ENCODE data around the gene NIN.

Gene NIN

GRCh38 chr14:50756300-50756699, 74.7 kb downstream of the NIN start:
- Histone ChIP-seq H3K4me3 (no peak overlapping the region), H3K36me3 (peaks cover 19 to 43% (median 28%) of the 10 kb centered on the region in 3 donors), H3K27ac (no peak overlapping the region), H3K4me1 (peaks cover 0 to 65% (median 11%) of the 10 kb centered on the region in 4 donors), H3K27me3 (no peaks in the 10 kb centered on the region), H3K9me3 (no peaks in the 10 kb centered on the region)
- intact Hi-C loops (cut with DNase I; ENCODE audit: low total_unique reads): loop anchor here (5.0 kb wide), 1 partner anchor 89 kb away; the partner anchor contains the start of gene SAV1
- DNase-seq: no peak
- TF ChIP-seq, protein P1, sequence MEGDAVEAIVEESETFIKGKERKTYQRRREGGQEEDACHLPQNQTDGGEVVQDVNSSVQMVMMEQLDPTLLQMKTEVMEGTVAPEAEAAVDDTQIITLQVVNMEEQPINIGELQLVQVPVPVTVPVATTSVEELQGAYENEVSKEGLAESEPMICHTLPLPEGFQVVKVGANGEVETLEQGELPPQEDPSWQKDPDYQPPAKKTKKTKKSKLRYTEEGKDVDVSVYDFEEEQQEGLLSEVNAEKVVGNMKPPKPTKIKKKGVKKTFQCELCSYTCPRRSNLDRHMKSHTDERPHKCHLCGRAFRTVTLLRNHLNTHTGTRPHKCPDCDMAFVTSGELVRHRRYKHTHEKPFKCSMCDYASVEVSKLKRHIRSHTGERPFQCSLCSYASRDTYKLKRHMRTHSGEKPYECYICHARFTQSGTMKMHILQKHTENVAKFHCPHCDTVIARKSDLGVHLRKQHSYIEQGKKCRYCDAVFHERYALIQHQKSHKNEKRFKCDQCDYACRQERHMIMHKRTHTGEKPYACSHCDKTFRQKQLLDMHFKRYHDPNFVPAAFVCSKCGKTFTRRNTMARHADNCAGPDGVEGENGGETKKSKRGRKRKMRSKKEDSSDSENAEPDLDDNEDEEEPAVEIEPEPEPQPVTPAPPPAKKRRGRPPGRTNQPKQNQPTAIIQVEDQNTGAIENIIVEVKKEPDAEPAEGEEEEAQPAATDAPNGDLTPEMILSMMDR (IDR thresholded peaks at IDR 0.05): no peak

DNA sequence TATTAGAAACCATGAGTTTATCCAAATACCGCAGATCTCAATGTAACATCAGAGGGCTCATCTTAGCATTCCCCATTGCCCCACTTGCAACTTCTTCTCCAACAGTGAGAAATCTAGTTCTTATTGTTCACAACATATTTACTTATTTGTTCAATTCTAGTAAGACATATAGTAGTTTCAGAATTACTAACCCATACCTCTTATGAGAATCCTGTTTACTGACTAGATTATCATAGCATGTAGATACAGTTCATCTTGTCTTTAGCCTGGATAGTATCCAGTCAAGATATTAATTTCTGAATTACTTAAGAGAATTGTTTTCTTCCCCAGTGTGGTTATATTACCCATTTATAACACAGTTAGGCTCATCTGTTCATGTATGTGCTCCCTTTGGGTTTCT, 80.6 kb downstream of the NIN start:
- TF ChIP-seq, protein P1 (IDR thresholded peaks at IDR 0.05): no peak
- intact Hi-C loops (cut with DNase I; ENCODE audit: low total_unique reads): no loop called here
- Histone ChIP-seq H3K36me3 (peaks cover 30 to 76% (median 70%) of the 10 kb centered on the region in 3 donors), H3K9me3 (no peaks in the 10 kb centered on the region), H3K4me3 (no peak overlapping the region), H3K4me1 (peaks cover 0 to 14% (median 0%) of the 10 kb centered on the region in 4 donors), H3K27me3 (no peaks in the 10 kb centered on the region), H3K27ac (no peak overlapping the region)
- no peak for DNase-seq

DNA sequence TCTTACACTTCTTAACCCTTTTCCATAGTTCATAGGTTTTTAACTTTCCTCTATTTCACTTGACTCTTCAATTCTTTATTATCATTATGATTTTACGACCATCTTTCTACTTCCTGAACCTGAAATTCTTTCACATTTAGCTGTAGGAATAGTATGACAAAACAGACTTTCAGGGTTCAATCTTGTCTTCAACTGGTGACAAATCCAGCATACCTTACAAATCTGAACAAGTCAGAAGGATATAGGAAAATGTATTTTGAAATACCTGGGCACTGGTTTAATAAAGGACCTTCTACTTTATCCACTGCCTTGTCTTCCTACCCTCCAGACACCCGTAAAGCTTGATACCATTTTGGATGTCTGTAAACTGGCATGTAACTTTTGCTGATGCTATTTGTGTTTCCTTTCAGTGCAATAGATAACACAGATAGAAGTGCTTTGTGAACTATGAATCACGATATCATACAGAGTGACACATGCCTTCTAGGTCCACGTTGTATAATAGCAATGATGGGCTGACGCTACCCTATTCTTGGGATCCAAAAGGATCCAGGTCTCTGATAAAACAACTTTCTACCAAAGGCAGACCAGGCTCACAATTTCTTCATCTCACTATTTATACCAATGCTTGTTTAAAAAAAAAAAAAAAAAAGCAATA, 85.4 kb downstream of the NIN start:
- TF ChIP-seq, protein P1 (IDR thresholded peaks at IDR 0.05): no peak
- H3K4me1 ChIP-seq: peaks cover 0 to 11% (median 3%) of the 10 kb centered on the region in 4 donors
- peaks cover 25 to 76% (median 55%) of the 10 kb centered on the region in 3 donors for H3K36me3 ChIP-seq
- H3K4me3 ChIP-seq: no peak overlapping the region
- no peaks in the 10 kb centered on the region for H3K9me3 ChIP-seq
- no peak overlapping the region for H3K27ac ChIP-seq
- intact Hi-C loops (cut with DNase I; ENCODE audit: low total_unique reads): no loop called here
- no peaks in the 10 kb centered on the region for H3K27me3 ChIP-seq
- no peak for DNase-seq

DNA sequence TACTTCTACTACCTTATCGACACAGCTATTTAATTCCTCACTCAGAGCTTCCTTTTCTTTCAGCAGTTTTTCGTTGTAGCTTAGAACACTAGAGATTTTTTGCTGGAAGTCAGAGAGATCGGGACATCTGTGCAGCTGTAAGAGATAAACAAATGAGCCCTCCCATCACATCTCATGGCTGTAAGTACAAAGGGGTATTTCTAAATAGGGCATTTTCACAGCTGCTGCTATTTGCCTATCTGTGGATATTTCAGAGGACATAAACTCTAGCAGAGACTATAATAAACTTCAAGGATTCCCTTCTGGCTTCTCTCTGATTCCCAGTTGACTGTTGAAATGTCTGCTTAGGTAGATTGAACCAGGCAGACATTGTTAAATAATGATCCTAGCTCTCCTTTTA, 86.7 kb downstream of the NIN start:
- intact Hi-C loops (cut with DNase I; ENCODE audit: low total_unique reads): no loop called here
- Histone ChIP-seq H3K4me3 (no peak overlapping the region), H3K36me3 (peaks cover 25 to 64% (median 42%) of the 10 kb centered on the region in 3 donors), H3K27me3 (no peaks in the 10 kb centered on the region), H3K9me3 (no peaks in the 10 kb centered on the region), H3K27ac (no peak overlapping the region), H3K4me1 (peaks cover 0 to 24% (median 4%) of the 10 kb centered on the region in 4 donors)
- TF ChIP-seq, protein P1 (IDR thresholded peaks at IDR 0.05): no peak
- no peak for DNase-seq

DNA sequence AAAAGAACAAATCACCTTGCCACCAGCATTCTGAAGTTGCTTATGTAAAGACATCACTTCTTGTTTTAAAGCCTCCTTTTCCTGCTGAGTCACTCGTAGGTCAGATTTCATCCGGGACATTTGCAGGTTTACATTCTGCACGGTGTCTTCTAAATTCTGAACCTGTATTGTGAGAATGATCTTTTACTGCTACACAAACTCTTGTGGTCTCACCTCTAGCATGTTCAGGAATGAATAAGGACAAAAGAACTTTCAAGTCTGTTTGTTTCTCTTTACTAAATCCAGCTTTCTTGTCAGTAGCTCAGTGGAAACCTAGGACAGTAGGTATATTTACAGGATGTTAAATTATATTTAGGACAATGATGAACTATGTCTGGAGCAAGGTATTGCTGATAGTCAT, 89.4 kb downstream of the NIN start:
- no peaks in the 10 kb centered on the region for H3K9me3 ChIP-seq

More for the DNA sequence above, 89.4 kb downstream of the NIN start:
- TF ChIP-seq, protein P1 (IDR thresholded peaks at IDR 0.05): no peak
- H3K4me1 ChIP-seq: peaks cover 0 to 25% (median 4%) of the 10 kb centered on the region in 4 donors
- H3K27ac ChIP-seq: peak overlapping the region in 1 of 2 donors; percentile 61
- H3K4me3 ChIP-seq: no peak overlapping the region
- intact Hi-C loops (cut with DNase I; ENCODE audit: low total_unique reads): no loop called here
- H3K36me3 ChIP-seq: peaks cover 24 to 58% (median 34%) of the 10 kb centered on the region in 3 donors
- H3K27me3 ChIP-seq: no peaks in the 10 kb centered on the region
- DNase-seq: no peak

All from tibial artery (tissue), 4 donors.